SIG-M5 treated with dmso at 0.1 percent for 504 hours (cell line): Measurements from ENCODE around the gene LRRC42.
"Not testable (repeated sequence)": the region's sequence is repeated elsewhere in the genome, so short reads cannot be mapped to it uniquely, and the experiment has no call there.

Experiments used
- DNase-seq: peaks from one replicate; lab custom pipeline; 2025; ENCODE audit not compliant: unreplicated experiment; lab: John Stamatoyannopoulos, UW

LRRC42 gene

DNA sequence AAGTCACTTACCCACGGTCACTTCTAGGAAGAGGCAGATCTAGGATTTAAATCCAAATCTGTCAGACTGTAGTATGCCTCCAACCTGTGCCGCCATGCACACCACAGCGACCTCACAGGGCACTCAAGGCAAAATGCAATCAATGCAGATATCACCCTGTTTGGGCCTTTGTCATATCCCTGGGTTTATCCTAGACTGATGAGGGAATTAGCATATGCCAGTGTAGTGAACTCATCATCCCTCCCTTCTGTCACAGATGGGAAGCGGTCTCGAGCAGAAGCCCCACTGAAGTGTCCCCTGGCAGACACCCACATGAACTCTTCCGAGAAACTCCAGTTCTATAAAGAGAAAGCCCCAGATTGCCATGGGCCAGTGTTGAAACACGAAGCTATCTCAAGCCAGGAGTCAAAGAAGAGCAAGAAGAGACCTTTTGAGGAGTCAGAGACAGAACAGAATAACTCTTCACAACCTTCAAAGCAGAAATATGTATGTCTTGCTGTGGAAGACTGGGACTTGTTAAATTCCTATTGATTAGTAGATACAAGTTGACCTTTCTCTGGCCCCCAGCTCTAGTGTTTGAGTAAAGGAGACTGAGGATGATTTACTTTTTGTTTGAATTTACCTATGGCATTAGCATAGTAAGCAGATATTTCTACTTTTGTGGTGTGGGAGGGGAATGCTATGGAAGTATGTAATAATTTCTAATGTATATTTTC, 21.4 kb downstream of the LRRC42 start:
- DNase-seq, result no peak

DNA sequence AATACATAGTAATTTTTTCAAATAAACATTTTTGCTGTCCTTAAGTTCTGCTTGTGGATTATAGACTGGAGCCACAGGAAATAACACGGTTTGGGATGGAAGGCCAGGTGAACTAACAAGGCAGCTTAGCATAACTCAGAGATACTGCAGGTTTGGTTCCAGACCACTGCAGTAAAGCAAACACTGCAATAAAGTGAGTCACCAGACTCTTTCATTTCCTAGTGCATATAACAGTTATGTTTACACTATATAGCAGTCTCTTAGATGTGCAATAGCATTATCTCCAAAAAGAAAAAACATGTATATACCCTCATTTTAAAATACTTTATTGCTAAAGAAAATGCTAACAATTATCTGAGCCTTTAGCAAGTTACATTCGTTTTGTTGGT, 22.0 kb downstream of the LRRC42 start:
- DNase-seq, result no peak

DNA sequence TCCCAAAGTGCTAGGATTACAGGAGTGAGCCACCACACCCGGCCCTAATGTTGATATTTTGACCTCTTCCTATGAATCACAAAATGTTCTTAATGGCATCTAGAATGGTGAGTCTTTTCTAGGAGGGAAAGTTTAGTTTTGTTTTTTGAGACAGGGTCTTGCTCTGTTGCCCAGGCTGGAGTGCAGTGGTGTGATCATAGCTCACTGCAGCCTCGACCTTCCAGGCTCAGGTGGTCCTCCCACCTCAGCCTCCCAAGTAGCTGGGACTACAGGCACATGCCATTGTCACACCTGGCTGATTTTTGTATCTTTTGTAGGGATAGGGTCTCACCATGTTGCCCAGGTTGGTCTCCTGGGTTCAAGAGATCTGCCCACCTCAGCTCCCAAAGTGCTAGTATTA, 23.2 kb downstream of the LRRC42 start:
- DNase-seq, result not testable (repeated sequence)

DNA sequence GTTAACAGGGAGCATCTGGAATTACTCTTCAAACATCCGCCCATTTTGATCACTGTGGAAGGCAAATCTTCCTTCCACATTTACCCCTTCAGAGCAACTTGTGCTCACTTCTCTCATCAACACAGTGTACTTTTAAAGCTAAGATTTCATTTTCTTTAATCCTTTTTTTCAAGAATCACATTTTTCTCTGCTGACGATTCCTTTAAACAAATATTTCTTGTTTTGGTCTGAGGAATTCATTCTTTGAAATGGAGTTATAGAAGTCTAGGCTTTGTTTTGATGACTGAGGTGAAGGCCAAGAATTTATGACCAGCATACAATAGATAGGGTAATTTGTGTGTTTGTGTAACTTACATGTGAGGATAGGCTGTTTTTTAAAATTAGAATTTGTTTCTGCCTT, 25.6 kb downstream of the LRRC42 start:
- DNase-seq, result no peak

DNA sequence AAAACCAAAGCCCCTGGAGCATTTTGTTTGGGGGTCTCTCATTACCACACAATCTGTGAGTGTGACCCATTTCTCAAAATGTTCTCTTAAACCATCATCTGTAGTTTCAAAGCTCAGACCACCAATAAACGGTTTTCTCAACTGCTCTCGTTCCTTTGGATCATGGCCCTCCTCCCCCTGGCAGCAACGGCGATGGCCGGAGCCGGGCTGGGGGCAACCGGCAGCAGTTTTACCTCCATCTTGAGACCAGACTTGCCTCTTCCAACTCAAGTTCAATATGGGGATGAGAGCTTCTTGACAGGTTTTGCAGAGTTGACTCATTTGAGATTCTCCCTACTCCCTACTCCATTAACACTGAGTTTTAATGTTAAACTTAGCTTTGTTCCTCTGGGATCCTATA, 29.7 kb downstream of the LRRC42 start:
- DNase-seq, result no peak

DNA sequence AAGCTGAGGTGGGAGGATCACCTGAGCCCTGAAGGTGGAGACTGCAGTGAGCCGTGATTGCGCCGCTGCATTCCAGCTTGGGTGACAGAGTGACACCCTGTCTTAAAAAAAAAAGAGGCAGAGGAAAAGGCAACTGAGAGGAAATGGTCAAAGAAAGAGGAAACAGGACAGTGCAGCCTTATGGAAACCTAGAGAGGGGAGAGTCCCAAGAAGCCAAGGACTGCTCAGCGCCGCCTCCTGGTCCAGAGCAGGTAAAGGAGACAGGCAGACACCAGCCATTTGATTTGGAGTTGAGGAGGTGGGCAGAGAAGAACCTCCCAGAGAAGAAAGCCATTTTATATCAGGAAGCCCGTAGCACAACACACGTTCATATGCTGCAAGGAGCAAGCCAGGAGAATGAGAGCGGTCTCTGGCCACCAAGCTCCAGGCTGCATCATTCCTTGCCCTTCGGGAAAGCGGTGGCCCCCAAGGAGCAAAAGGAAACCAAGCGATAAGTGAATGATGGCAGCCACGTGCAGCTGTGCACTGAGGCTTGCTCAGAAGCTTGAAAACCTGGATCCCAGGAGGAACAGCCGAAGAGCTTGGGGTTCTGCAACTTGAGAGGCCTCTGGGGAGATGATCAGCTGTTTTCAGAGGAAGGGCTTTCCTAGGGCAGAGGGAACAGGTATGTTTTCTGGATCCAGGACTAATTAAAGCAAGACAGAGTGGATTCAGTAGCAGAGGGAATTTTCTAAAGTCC, 33.7 kb downstream of the LRRC42 start:
- DNase-seq, result no peak

DNA sequence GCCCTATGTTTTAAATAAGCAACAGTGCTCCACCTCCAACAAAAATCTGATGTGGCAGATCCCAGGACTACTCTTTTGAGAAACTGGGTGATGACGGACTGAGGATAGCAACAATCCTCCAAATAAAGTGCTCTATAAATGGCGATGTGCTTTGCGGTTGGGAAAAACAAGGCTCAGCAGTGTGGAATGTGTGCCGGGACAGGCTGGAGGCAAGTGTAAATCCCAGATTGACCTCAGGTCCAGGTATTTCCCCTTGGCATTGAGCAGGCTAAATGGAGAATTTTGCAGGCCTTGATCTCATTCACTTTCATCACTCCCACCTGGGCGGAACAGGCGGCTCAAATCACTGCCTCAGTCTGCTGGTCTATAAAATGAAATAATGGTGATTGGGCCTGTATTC, 35.1 kb downstream of the LRRC42 start:
- DNase-seq, result no peak

DNA sequence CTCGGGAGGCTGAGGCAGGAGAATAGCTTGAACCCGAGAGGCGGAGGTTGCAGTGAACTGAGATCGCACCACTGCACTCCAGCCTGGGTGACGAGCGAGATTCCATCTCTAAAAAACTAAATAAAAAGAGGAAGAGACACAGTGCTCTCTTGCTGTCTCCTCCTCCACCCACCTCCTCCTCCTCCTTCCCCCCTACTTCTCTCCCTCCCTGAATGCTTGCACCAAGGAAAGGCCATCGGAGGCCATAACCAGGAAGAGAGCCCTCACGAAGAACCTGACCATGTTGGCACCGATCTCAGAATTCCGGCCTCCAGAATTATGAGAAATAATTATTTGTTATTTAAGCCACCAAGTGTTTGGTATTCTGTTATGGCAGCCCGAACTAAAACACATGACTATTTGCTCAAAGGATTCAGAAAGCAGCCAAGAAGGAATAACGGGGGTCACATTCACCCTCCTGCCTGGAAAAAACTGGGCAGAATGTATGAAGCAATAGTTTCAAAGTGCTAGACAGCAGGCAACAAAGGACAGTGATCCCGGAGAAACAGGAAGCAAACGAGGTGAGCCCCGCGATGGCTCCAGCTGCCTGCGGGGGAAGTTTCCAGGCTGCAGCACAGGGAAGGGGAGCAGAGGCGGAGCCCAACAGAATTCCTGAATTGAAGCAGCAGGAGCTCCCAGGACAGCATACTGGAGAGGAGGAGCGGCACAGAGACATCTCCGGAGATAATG, 36.0 kb downstream of the LRRC42 start:
- no peak for DNase-seq

DNA sequence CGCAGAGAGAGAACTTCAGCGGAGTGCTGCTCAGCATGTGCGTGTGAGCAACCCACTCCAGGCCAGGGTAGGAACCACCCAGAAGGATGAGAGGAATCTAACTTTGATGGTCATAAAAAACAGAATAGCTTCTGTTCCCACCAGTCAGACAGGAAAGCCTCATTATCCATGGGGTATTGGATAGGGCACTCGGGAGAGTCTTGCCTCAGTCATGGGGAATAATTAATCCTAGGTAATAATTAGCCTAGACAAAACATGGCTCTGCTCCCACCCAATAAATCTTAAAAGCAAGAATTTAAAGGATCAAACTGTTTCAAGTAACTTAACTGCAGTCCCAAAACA, 36.6 kb downstream of the LRRC42 start:
- no peak for DNase-seq

DNA sequence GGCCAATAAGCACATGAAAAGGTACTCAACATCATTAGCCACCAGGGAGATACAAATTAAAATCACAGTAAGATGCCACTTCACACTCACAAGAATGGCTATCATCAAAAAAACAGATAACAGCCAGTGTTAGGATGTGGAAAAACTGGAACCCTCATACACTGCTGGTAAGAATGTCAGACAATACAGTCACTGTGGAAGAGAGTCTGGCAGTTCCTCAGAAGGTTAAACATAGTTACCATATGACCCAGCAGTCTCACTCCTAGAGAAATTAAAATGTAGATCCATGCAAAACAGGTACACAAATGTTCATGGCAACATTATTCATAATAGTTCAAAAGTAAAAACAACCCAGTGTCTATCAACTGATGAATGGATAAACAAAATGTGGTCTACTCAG, 38.6 kb downstream of the LRRC42 start:
- DNase-seq, result no peak

DNA sequence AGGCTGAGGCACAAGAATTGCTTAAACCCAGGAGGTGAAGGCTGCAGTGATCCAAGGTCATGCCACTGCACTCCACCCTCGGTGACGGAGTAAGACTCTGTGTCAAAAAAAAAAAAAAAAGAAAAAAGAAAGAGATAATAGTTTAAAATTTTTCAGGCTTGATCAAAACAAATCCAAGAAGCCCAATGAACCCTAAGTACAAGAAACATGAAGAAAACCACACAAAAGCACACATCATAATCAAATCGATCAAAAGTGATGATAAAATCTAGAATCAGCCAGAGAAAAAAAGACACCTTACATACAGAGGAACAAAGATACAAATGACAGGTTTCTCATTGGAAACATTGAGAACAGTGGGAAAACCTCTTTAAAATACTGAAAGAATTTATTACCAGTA, 40.3 kb downstream of the LRRC42 start:
- DNase-seq, result no peak

DNA sequence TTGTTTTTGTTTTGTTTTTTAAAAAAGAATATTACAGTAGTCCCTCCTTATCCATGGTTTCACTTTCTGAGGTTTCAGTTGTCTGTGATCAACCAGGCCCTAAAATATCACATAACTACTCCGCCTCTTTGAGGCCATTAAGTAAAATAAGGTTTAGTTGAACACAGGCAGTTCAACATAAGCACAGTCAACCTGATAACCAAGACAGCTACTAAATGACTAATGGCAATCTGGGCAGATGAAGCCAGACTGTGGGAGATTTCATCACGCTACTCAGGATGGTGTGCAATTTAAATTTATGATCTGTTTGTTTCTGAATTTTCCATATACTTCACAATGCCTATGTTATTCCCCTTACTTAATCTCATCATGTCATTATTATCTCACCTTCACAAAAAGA, 41.7 kb downstream of the LRRC42 start:
- DNase-seq, result no peak

DNA sequence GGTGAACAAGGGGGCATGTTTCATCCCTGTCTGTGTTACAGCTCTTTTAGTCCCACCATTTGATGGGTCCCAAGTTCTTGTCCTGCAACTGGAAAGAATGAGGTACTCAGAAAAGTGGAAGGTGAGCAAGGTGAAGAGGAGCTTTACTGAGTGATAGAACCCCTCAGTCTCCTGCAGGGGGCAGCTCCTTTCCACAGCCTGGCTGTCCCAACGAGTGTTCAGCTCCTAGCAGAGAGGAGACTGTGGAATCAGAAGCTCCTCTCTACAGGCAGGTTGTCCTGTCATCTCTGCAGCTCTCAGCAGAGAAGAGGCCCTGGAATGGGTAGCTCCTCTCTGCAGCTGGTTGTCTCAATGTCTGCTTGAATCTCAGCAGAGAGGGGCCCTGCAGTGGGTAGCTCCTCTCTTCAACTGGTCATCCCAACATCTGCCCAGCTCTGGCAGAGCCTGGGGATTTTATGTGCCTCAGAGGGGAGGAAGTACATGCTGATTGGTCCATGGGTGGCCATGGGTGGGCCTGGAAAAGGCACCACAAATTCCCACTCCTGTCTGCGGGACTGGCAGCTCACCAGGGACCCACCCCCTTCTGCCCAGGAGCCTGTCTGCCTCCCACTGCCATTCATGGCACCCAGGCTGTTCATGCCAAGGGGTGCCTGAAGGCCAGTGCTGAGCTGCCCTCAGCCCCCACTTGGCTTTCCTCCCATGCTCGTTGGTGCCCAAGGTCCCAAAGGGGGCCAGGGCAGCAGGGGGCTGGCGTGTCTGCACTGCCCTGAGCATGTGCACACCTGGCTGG, 46.1 kb downstream of the LRRC42 start:
- no peak for DNase-seq

DNA sequence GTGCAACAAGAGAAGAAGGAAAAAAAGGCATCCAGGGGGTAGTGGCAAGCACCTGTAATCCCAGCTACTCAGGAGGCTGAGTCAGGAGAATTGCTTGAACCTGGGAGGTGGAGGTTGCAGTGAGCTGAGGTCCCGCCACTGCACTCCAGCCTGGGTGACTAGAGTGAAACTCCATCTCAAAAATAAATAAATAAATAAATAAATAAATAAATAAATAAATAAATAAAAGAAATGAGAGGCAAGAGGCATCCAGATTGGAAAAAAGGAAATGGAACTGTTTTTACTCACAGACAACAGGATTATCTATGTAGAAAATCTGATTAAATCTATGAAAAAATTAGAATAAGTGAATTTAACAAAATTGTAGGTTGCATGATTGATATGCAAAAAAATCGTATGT, 48.4 kb downstream of the LRRC42 start:
- DNase-seq, result not testable (repeated sequence)

DNA sequence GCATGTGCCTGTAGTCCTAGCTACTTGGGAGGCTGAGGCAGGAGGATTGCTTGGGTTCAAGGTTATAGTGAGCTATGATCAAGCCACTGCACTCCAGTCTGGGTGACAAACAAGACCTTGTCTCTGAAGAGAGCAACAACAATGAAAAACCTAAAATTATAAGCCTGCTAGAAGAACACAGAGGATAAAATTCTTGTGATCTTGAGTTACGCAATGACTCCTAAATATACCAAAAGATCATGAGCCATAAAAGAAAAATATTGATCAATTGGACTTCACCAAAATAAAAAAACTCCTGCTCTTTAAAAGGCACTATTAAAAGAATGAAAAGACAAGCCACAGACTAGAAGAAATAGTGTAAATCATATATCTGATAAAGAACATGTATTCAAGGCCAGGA, 49.5 kb downstream of the LRRC42 start:
- no peak for DNase-seq

DNA sequence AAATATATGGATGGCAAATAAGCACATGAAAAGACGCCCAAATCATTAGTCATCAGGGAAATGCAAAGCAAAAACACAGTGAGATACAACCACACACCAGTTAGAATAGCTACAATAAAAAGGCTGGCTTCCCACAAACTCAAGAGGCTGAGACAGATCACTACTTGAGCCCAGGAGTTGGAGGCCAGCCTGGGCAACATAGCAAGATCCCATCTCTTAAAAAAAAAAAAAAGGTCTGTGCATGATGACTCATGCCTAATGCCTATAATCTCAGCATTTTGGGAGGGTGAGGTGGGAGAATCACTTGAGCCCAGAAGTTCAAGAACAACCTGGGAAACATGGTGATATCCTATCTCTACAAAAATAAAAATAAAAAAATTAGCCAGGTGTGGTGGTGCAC, 52.1 kb downstream of the LRRC42 start:
- DNase-seq, result no peak

DNA sequence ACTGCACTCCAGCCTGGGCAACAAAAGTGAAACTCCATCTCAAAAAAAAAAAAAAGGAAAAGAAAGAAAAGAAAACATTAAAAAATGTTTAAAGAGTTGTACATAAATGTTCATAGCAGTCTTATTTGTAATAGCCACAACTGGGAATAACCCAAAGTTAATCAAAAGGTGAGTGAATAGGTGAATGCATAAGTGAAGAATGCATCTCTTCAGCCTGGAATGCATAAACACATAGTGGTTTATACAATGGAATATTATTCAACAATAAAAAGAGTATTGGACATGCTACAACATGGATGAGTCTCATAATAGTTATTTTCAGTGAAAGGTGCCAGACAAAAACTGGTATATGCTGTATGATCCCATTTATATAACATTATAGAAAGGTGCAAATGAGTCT, 53.8 kb downstream of the LRRC42 start:
- DNase-seq, result no peak

DNA sequence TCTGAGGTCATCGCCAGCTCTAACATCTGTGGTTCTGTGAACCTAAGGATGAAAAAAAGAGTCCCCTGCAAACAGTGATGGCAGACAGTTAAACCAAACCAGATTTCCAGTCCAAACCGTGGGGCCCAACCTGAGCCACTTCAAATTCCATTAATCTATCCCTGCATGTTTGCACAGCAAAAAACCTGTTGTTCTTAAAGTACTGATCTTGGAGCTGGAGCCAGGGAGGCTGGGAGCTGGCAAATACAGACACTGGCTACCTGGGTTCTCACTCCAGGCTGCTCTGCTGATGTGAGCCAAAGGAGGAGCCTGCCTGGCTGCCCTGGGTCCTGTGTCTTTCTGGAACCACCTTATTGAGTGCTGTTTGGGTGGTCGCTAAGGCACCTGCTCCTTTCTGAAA, 55.4 kb downstream of the LRRC42 start:
- no peak for DNase-seq

DNA sequence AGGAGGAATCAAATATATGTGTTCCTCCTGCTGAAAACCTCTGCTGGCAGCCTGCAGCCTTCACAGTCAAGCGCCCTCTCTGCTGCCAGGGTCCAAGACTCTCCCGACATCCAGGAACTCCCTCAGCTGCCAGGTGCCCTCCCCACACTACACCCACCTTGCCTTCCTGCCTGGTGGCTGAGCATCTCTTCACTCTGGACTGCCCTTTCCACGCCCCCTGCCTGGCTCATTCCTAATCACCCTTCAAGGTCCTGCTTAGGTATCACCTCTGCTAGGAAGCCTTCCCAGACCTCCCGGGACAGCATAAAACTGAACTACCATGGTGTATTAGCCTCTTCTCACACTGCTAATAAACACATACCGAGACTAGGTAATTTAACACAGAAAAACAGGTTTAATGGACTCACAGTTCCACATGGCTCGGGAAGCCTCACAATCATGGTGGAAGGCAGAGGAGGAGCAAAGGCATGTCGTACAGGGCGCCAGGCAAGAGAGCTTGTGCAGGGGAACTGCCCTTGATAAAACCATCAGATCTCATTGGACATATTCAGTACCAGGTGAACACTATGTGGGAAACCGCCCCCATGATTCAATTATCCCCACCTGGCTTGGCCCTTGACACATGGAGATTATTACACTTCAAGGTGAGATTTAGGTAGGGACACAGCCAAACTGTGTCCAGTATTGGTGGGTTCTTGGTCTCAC, 56.5 kb downstream of the LRRC42 start:
- DNase-seq, result no peak

DNA sequence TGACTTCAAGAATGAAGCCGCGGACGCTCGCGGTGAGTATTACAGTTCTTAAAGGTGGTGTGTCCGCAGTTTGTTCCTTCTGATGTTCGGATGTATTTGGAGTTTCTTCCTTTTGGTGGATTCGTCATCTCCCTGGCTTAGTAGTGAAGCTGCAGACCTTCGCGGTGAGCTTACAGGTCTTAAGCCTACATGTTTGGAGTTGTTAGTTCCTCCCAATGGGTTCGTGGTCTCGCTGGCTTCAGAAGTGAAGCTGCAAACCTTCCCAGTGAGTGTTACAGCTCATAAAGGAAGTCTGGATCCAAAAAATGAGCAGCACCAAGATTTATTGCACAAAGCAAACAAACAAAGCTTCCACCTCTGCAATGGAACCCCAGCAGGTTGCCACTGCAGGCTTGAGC, 57.1 kb downstream of the LRRC42 start:
- no peak for DNase-seq
